WI38 (cell line): ENCODE results near the gene MOB2.

Source experiments
- H3K4me3 ChIP-seq: 2 replicates; pipeline ENCODE4 v1.5.1; 2011; ENCODE audit warnings: low read depth, mild to moderate bottlenecking, control low read depth, low read length
- TF ChIP-seq, protein P1 (sequence below): IDR thresholded peaks from 2 replicates; pipeline ENCODE4 v1.5.1; 2012; ENCODE audit warnings: low read depth, mild to moderate bottlenecking, control low read depth, low read length

Gene MOB2, protein sequence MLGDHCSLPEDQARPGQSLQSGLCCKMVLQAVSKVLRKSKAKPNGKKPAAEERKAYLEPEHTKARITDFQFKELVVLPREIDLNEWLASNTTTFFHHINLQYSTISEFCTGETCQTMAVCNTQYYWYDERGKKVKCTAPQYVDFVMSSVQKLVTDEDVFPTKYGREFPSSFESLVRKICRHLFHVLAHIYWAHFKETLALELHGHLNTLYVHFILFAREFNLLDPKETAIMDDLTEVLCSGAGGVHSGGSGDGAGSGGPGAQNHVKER

DNA sequence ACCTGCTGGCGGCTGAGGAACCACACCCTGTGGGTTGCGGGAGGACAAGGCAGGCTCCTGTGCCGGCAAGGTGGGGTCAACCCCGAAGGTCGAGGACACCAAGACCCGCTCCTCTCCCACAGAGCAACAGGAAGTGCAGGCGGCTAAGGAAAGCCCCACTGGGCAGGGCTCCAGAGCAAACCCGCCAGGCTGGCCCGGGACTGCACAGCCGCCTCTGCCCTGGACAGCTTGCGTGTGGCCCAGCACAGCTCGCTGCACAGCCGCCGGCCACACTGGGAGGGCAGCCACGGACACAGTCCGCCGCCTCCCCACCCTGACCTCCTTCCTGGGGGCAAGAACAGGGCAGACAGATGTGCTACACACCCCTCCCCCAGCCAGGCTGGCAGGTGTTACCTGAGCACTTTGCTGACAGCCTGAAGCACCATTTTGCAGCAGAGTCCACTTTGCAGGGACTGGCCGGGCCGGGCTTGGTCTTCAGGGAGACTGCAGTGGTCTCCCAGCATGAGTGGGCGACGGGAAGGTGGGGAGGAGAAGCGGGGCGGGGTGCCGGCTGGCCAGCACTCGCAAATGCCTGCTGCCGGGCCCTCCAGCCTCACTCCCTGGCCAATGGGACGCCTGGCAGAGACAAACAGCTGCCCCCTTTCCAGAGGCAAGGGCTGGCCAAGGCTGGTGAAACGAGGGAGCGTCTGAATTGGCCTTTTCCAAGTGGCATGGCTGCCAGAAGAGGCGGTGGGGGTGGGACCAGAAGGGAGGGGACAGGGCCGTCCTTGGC is at the start of gene MOB2:
Gene MOB2 (minus strand): TSS at position 726 of the 772 bp plus-strand sequence. CDS start 223 bp downstream, at position 503.
- H3K4me3 ChIP-seq, result no peak within 1 kb of the TSS
- TF ChIP-seq, protein P1, sequence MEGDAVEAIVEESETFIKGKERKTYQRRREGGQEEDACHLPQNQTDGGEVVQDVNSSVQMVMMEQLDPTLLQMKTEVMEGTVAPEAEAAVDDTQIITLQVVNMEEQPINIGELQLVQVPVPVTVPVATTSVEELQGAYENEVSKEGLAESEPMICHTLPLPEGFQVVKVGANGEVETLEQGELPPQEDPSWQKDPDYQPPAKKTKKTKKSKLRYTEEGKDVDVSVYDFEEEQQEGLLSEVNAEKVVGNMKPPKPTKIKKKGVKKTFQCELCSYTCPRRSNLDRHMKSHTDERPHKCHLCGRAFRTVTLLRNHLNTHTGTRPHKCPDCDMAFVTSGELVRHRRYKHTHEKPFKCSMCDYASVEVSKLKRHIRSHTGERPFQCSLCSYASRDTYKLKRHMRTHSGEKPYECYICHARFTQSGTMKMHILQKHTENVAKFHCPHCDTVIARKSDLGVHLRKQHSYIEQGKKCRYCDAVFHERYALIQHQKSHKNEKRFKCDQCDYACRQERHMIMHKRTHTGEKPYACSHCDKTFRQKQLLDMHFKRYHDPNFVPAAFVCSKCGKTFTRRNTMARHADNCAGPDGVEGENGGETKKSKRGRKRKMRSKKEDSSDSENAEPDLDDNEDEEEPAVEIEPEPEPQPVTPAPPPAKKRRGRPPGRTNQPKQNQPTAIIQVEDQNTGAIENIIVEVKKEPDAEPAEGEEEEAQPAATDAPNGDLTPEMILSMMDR, result no peak

DNA sequence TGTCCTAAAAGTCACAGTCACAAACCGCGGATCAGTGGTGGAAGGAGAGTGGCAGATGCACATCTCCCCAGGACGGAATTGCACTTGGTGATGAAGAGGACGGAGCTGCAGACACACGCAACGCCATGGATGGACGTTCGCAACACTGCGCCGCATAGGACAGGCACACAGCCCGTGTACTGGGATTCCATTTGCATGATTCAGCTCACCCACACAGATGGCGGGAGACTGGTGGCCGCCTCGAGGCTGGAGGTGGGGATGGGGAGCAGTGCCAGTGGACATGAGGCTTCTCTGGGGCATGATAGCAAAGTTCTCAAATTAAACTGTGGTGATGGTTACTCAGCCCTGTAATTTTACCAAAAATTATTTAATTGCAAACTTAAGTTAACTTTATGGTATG is 48.1 kb upstream of the MOB2 start:
- TF ChIP-seq, protein P1, result no peak
- H3K4me3 ChIP-seq, result no peak overlapping the region

DNA sequence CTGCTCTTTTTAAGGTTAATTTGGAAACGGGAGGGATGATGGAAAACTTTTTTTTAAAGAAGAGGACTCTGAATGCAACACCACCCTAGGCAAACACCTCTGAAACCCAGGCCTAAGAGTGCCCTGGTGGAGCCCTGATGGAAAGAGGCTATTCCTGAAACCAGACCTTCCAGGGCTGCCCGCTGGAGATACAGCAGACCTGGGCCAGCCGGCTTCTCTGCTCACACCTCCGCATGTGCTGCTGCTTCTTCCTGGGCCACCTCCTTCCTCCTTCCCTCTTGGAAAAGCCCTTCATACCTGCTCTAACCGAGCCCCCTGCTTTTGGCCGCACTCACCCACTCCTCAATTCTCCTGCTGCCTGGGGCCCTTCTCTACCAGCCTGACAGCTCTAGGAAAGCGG is 47.6 kb upstream of the MOB2 start:
- H3K4me3 ChIP-seq, result no peak overlapping the region
- TF ChIP-seq, protein P1, result no peak

DNA sequence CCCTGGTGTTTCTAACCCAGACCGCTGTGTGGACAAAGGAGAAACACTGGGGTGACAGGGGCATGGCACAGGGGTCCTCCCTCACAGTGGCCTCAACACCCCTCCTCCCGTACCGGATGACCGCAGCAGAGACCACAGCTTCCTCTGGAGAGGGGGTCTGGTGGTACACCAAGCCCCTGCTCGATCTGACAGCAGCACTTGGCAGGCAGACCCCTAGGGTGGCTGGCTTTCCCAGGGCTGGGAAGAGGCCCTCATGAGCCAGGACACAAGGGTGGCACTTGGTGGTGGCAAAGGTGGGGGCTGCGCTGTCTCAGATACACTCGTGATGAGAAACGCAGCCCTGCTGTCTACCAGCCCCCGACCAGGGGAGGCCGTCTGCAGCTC is 46.8 kb upstream of the MOB2 start:
- H3K4me3 ChIP-seq, result no peak overlapping the region
- TF ChIP-seq, protein P1, result no peak

DNA sequence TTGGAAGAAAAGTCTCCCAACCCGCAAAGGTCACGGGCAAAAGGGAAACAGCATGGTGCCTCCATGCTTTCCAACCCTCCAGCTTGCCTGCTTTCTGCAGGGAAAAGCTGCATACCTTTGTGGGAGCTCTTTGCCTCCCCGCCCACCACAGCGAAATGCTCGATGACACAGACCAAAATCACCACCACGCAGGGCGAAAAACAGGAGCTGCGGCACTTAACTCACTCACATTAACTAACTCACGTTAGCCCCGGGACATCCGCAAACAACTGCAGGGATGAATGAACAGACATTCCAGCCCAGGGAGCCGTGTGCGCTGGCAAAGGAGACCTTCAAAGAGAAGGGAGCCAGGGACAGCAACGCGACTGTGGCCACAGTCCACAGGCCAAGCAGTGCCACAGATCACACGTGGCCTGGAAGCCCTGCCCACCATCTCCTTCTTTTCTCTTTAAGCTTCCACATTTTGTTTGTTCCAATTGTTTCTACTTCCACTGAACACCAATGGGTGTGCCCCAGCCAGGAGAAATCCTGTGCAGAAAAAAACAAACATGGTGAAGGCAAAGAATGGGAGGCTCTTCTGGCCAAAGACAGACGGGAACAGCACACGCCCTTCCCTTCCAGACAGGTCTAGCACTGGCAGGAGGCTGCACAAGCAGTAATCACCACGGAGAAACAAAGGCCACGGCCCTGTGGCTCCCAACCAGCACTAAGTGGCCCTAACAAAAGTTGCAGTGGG is 46.2 kb upstream of the MOB2 start:
- H3K4me3 ChIP-seq, result no peak overlapping the region
- TF ChIP-seq, protein P1, result no peak

DNA sequence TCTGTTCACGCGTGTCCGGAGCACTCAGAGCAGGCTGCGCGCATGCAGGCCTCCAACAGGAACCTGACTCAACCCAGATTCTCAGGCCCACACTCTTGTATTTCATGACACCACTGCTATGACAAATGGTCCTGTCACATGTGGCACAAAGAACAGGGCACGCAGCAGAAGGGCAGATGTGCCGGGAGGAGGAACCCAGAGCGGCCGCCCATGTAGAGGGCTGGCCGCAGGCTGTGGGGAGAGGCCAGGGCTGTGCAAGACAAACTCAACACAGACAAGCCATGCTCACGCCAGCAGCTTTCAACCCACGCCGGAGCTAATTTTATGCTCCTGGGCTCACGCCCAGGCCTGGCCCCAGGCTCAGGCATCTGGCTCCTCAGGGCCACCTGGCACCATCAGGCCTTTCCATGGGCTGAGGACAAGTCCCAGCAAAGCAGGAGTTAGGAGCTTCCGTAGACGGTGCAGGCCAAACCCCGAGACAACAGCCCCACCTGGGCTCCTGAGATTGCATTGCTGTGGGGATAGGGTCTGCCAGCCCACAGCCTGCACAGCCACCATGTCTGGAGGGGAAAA is 45.5 kb upstream of the MOB2 start:
- H3K4me3 ChIP-seq, result no peak overlapping the region
- TF ChIP-seq, protein P1, result no peak
